GM12878 (cell line): Measurements from ENCODE around the gene ATF6. TPM values are rescaled to one million over a fixed set of nuclear protein-coding genes. Genes with fewer than 3 reads are reported as not detected.

Experiments
- ATAC-seq: fragments of 200-7000 bp; cut with Tn5 transposase; 3 replicates; pipeline ENCODE4 v1.9.1; 2020; ENCODE audit warnings: mild to moderate bottlenecking, moderate library complexity
- BruUV-seq: library from RNA; stranded (reverse); fragments of 400-500 nt; replicated peaks from 2 replicates; lab custom pipeline; 2021; lab: Mats Ljungman, UMichigan
- CTCF ChIA-PET: fragments of 300-600 bp; sonication (Branson Sonifier 250); formaldehyde crosslinking; extraction: SDS; loops from one replicate; lab custom pipeline; 2021; ENCODE audit warnings: inconsistent platforms; lab: Yijun Ruan, JAX
- POLR2A ChIA-PET: fragments of 350-600 bp; formaldehyde crosslinking; extraction: SDS; loops from one replicate; lab custom pipeline; 2021; ENCODE audit warnings: inconsistent platforms; lab: Charles Lee
- RAD21 ChIA-PET: fragments of 300-600 bp; sonication (Branson Sonifier 250); formaldehyde crosslinking; loops from one replicate; lab custom pipeline; 2023; ENCODE audit warnings: antibody characterized with exemption; ENCODE audit not compliant: unreplicated experiment; lab: Charles Lee
- SMC1A ChIA-PET: fragments of 300-600 bp; sonication (Branson Sonifier 250); formaldehyde crosslinking; loops from one replicate; lab custom pipeline; 2023; ENCODE audit not compliant: unreplicated experiment, uncharacterized antibody; lab: Charles Lee
- DNase-seq: peaks from one replicate; pipeline ENCODE4 v3.0.0-alpha.2; 2011; ENCODE audit warnings: low read depth, low spot score
- FAIRE-seq: peaks from 3 replicates; lab custom pipeline; 2011; peaks lifted over from hg19 to GRCh38; lab: Jason Lieb, UNC
- H2AFZ ChIP-seq: 2 replicates; pipeline ENCODE4 v1.6.0; 2011; ENCODE audit warnings: low read depth, low read length, control low read depth; ENCODE audit not compliant: control insufficient read depth
- H3K27ac ChIP-seq: 2 replicates; pipeline ENCODE4 v1.5.1; 2011; ENCODE audit warnings: control low read depth; ENCODE audit not compliant: control insufficient read depth, insufficient read depth
- H3K27me3 ChIP-seq, 2 experiments: replicated peaks in 1 of 2; 2 replicates each; pipeline versions ENCODE4 v1.6.0 to v1.6.1; 2011; ENCODE audit warnings: low read length in 1 of 2; ENCODE audit not compliant: control insufficient read depth in 2 of 2, insufficient read depth in 2 of 2
- H3K36me3 ChIP-seq, 2 experiments: 2 replicates each; pipeline ENCODE4 v1.5.1; 2011; ENCODE audit warnings: low read length in 1 of 2; ENCODE audit not compliant: control insufficient read depth in 2 of 2, insufficient read depth in 2 of 2
- H3K4me1 ChIP-seq: 2 replicates; pipeline ENCODE4 v1.6.1; 2011; ENCODE audit warnings: mild to moderate bottlenecking, low read length, moderate library complexity, mixed read lengths; ENCODE audit not compliant: control insufficient read depth, insufficient read depth
- H3K4me2 ChIP-seq: 2 replicates; pipeline ENCODE4 v1.6.0; 2011; ENCODE audit warnings: control low read depth; ENCODE audit not compliant: control insufficient read depth, insufficient read depth
- H3K4me3 ChIP-seq: fragments of 200-600 bp; sonication (generic); 2 replicates; pipeline ENCODE4 v1.5.1; 2016
- H3K79me2 ChIP-seq: 2 replicates; pipeline ENCODE4 v1.6.0; 2011; ENCODE audit warnings: low read length; ENCODE audit not compliant: control insufficient read depth, insufficient read depth
- H3K9ac ChIP-seq: 2 replicates; pipeline ENCODE4 v1.8.0; 2011; ENCODE audit warnings: low read length, control low read depth, mixed read lengths; ENCODE audit not compliant: control insufficient read depth, insufficient read depth
- H3K9me3 ChIP-seq: replicated peaks from 3 replicates; pipeline ENCODE4 v1.5.1; 2011; ENCODE audit warnings: mild to moderate bottlenecking, low read length; ENCODE audit not compliant: control insufficient read depth, insufficient read depth
- H4K20me1 ChIP-seq: 2 replicates; pipeline ENCODE4 v1.6.0; 2011; ENCODE audit not compliant: control insufficient read depth, insufficient read depth
- GABPA ChIP-seq: IDR thresholded peaks from 2 replicates; pipeline ENCODE4 v1.6.1; 2014; ENCODE audit warnings: antibody characterized with exemption, low read depth, mild to moderate bottlenecking, inconsistent platforms
- NFYB ChIP-seq: IDR thresholded peaks from 2 replicates; pipeline ENCODE4 v1.6.1; 2011; ENCODE audit warnings: low read depth, mild to moderate bottlenecking, low read length, improper control_type of control experiment, moderate library complexity; ENCODE audit not compliant: insufficient read depth
- NR2F1 ChIP-seq: fragments of 450-650 bp; conservative IDR thresholded peaks from 2 replicates; pipeline ENCODE4 v1.6.1; 2017; ENCODE audit warnings: mild to moderate bottlenecking
- RBBP5 ChIP-seq: fragments of 200-600 bp; sonication (generic); conservative IDR thresholded peaks from 2 replicates; pipeline ENCODE4 v1.6.1; 2016
- RELA ChIP-seq: fragments of 450-650 bp; IDR thresholded peaks from 2 replicates; pipeline ENCODE4 v1.8.0; 2014; ENCODE audit warnings: borderline replicate concordance; ENCODE audit not compliant: partially characterized antibody
- SMAD1 ChIP-seq: fragments of 450-650 bp; IDR thresholded peaks from 2 replicates; pipeline ENCODE4 v1.6.1; 2018; ENCODE audit warnings: mild to moderate bottlenecking, low read depth; ENCODE audit not compliant: partially characterized antibody
- SREBF1 ChIP-seq: IDR thresholded peaks from 2 replicates; pipeline ENCODE4 v1.6.1; 2012; ENCODE audit warnings: mild to moderate bottlenecking, low read length
- SRF ChIP-seq, 2 experiments: IDR thresholded peaks; 2 replicates each; pipeline ENCODE4 v1.6.1; 2011; ENCODE audit warnings: low read depth in 2 of 2, low read length in 2 of 2, mild to moderate bottlenecking in 1 of 2, moderate library complexity in 1 of 2
- WGBS: methylation state at CpG from one replicate; pipeline ENCODE4 v1.1.6; 2016; ENCODE audit warnings: low lambda C conversion rate; ENCODE audit not compliant: insufficient replicate concordance, insufficient coverage; ENCODE audit errors: missing lambda C conversion rate; 5-methylcytosine and 5-hydroxymethylcytosine counted together
- in situ Hi-C: fragments of 300-500 bp; cut with MboI; formaldehyde crosslinking; loops from 9 replicates; pipeline ENCODE4 v1.14.3; 2018; ENCODE audit warnings: mixed read lengths
- intact Hi-C: fragments of 100-400 bp; cut with micrococcal nuclease; formaldehyde crosslinking; loops from one replicate; pipeline ENCODE4 v1.14.2; 2022; ENCODE audit not compliant: unreplicated experiment
- polyA plus RNA-seq, 11 experiments: library from polyadenylated mRNA; depleted of rRNA in 4 of 11; unstranded in 6 of 11; stranded (reverse) in 5 of 11; fragments of >200 nt; fragmentation: Nextera tagmentation in 4 of 11; fragmentation: Illumina TruSeq in 1 of 11; extraction: Ambion mirVana in 4 of 11; extraction: Trizol in 1 of 11; gene quantifications; 1 replicate in 1 of 11; 2 replicates in 10 of 11; pipeline versions ENCODE4 v1.2.1 to v1.2.3, GENCODE V29; 2011 to 2016; ENCODE audit warnings: inconsistent platforms in 2 of 11, missing spikeins in 2 of 11, low read depth in 1 of 11
- total RNA-seq, 4 experiments: library from RNA; depleted of rRNA in 3 of 4; stranded (reverse); fragments of >200 nt in 3 of 4; fragmentation: Illumina TruSeq in 1 of 4; extraction: Trizol in 1 of 4; gene quantifications; 2 replicates each; pipeline versions ENCODE4 v1.2.1 to v1.2.3, GENCODE V29; 2013 to 2021
- TF ChIP-seq, protein P1 (sequence below): IDR thresholded peaks from 2 replicates; pipeline ENCODE4 v1.6.1; 2011; ENCODE audit warnings: mild to moderate bottlenecking, low read depth, low read length, moderate library complexity; ENCODE audit not compliant: insufficient replicate concordance
- TF ChIP-seq, protein P2 (sequence below): IDR thresholded peaks from 2 replicates; pipeline ENCODE4 v1.6.1; 2012; ENCODE audit warnings: low read depth, low read length, improper control_type of control experiment

ATF6 gene
- total and polyA plus RNA-seq, 10 of the 15 experiments (the other 5 are each of a cell fraction or from before 2014, with no cell fraction given): 7.8 to 24.3 (median 14.7) TPM

DNA sequence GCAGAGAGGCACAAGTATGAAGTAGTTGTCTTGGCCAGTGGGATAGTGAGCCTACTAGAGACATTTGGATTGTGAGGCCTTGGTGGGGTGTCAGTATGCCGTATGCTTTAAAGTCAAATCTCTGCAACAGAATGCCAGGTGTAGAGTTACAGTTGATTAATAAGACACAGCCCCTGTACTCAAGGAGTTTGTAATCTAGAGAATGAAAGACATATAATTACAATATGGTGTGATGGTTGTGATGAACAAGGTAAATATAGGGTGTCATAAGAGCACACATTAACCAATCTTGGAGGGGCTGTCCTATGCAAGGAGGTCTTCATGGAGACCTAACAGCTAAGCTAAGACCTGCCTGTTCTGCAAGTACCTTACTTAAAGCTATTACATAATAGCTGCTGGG is 113.1 kb downstream of the ATF6 start:
- Histone ChIP-seq H3K9ac (no peak overlapping the region), H3K4me2 (no peak overlapping the region), H3K79me2 (no peaks in the 10 kb centered on the region), H3K4me1 (no peaks in the 10 kb centered on the region), H3K9me3 (no peaks in the 10 kb centered on the region), H3K27ac (no peak overlapping the region), H3K36me3 (no peaks in the 10 kb centered on the region), H3K27me3 (no peaks in the 10 kb centered on the region), H3K4me3 (no peak overlapping the region), H2AFZ (no peak overlapping the region), H4K20me1 (no peaks in the 10 kb centered on the region)
- DNase-seq (no peak), ATAC-seq (no peak), FAIRE-seq (no peak)
- ChIA-PET SMC1A (no interaction called here), POLR2A (no interaction called here), CTCF (interaction anchor here (0.9 to 1.3 kb wide), 4 partner anchors 9 to 27 kb away, joined by 3 to 4 read pairs (median 4); no protein-coding TSS in a partner anchor), RAD21 (no interaction called here)
- intact Hi-C loops (no loop called here), in situ Hi-C loops (no loop called here)
- BruUV-seq: TSS peak; percentile 10
- no peak for TF ChIP-seq RBBP5
- no peak for TF ChIP-seq NFYB
- TF ChIP-seq, protein P1, sequence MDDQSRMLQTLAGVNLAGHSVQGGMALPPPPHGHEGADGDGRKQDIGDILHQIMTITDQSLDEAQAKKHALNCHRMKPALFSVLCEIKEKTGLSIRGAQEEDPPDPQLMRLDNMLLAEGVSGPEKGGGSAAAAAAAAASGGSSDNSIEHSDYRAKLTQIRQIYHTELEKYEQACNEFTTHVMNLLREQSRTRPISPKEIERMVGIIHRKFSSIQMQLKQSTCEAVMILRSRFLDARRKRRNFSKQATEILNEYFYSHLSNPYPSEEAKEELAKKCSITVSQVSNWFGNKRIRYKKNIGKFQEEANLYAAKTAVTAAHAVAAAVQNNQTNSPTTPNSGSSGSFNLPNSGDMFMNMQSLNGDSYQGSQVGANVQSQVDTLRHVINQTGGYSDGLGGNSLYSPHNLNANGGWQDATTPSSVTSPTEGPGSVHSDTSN: no peak
- no peak for TF ChIP-seq SRF (IDR thresholded peaks at IDR 0.05; ENCODE audit: low read depth in 2 of 2, low read length in 2 of 2)
- TF ChIP-seq SREBF1: no peak
- no peak for TF ChIP-seq NR2F1
- TF ChIP-seq SMAD1: no peak
- TF ChIP-seq GABPA: no peak
- TF ChIP-seq RELA: no peak
- TF ChIP-seq, protein P2, sequence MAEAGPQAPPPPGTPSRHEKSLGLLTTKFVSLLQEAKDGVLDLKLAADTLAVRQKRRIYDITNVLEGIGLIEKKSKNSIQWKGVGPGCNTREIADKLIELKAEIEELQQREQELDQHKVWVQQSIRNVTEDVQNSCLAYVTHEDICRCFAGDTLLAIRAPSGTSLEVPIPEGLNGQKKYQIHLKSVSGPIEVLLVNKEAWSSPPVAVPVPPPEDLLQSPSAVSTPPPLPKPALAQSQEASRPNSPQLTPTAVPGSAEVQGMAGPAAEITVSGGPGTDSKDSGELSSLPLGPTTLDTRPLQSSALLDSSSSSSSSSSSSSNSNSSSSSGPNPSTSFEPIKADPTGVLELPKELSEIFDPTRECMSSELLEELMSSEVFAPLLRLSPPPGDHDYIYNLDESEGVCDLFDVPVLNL: no peak
- WGBS: 100% methylated on average over 1 of the region's 1 CpG
